DND-41 (cell line): ENCODE data around the gene PIGBOS1.

Experiments
- EZH2 ChIP-seq: IDR thresholded peaks from 3 replicates; pipeline ENCODE4 v1.6.1; 2012; ENCODE audit warnings: borderline replicate concordance, low read depth, mild to moderate bottlenecking, moderate library complexity, low read length, inconsistent platforms; ENCODE audit not compliant: severe bottlenecking
- TF ChIP-seq, protein P1 (sequence below): IDR thresholded peaks from 2 replicates; pipeline ENCODE4 v1.5.1; 2012; ENCODE audit warnings: borderline replicate concordance, low read length, moderate library complexity, mild to moderate bottlenecking; ENCODE audit not compliant: poor library complexity, severe bottlenecking; ENCODE audit errors: extremely low read depth

GRCh38 chr15:55276324-55276723 is 42.6 kb downstream of the PIGBOS1 start:
- TF ChIP-seq, protein P1, sequence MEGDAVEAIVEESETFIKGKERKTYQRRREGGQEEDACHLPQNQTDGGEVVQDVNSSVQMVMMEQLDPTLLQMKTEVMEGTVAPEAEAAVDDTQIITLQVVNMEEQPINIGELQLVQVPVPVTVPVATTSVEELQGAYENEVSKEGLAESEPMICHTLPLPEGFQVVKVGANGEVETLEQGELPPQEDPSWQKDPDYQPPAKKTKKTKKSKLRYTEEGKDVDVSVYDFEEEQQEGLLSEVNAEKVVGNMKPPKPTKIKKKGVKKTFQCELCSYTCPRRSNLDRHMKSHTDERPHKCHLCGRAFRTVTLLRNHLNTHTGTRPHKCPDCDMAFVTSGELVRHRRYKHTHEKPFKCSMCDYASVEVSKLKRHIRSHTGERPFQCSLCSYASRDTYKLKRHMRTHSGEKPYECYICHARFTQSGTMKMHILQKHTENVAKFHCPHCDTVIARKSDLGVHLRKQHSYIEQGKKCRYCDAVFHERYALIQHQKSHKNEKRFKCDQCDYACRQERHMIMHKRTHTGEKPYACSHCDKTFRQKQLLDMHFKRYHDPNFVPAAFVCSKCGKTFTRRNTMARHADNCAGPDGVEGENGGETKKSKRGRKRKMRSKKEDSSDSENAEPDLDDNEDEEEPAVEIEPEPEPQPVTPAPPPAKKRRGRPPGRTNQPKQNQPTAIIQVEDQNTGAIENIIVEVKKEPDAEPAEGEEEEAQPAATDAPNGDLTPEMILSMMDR, result no peak
- no peak for TF ChIP-seq EZH2
